Dermis microvascular lymphatic vessel endothelial cell (primary cell): ENCODE data around the gene MLLT3. TPM values are rescaled to one million over a fixed set of nuclear protein-coding genes. Genes with fewer than 3 reads are reported as not detected.

Experiments used
- DNase-seq, 2 donors: peaks; one replicate each; pipeline versions ENCODE4 v3.0.0 to v3.0.0-alpha.2; 2010; ENCODE audit warnings: low read depth in 2 of 2
- total RNA-seq: library from RNA; depleted of rRNA; stranded (reverse); fragments of >200 nt; gene quantifications from 2 replicates; pipeline ENCODE4 v1.2.1, GENCODE V29; 2014

MLLT3 gene
- total RNA-seq, 1 donor from 2014 or later: 1.9 TPM

DNA sequence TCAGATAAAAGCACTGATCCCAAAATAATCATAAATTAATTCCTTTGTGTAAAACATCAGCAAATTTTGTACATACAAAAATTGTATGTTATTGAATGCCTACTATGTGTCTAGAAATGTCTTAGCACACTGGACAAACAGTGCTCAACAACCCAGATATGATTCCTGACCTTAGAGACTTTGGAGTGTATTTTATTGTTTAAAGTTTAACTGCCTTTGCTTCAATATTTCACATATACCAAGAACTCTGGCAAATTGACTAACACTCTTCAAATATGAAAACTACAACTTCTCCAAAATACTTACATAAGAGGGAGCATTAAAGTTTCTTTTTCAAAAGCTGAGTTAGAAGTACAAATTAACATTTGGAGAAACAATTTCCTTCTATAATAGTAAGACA is 231.9 kb downstream of the MLLT3 start:
- DNase-seq: no peak

DNA sequence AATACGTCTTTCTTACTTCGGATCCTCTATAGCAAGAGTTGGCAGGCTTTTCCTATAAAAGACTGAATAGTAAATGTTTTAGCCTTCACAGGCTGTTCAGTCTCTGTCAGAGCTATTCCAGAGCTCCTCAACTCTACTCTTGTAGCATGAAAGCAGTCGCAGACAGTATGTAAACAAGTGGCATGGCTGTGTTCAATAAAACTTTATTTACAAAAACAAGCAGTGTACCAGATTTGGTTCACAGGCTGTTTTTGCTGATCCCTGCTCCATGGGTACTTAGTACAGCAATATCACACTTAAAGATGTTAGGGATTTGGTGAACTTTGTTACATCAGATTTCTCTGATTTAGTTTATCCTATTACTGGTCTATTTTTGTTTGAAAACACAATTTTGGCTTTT is 235.2 kb downstream of the MLLT3 start:
- no peak for DNase-seq

DNA sequence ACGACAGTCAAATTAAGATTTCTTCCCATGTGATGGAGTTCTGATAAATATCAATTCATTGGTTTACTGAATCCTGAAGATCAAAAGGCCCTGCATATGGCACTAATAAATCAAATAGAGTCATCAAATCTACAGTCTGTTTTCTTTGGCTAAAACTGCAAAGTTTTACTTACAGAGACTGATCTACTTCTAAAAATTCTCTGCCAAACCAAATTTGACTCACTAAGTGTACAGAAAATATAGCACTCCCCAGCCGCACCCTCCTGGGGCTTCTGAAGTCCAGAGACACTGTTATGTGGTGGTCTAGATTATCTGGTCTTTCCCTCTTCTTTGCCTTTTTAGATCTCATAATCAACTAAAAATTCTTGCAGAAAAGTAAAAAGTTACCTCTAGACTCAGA is 237.7 kb downstream of the MLLT3 start:
- DNase-seq: no peak

DNA sequence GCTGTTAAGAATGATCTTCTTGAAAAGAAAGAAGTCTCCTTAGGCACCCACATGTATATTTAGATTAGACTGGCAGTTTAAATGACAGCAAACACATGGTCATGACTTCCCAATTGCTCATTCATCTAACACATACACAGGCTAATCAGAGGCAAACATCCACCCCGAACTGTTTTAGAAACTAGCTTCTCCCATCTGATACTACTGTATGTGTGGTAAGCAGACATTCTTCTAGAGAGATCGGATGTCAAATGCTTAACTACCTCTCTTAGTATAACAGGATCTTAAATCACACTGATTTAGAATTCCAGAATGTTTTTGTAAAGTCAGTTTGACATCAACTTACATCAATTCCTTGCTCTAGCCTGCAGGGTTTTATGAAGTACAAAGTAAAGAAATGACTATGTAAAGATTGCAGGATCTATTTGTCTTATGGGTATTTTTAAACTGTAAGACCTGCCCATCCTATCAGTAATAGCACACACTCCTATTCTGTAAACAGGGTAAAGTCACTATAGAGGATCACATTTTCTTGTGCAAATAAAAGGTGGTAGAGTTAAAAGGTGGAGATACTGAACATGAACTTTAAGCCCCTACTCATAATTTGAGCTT is 239.7 kb downstream of the MLLT3 start:
- DNase-seq: no peak

DNA sequence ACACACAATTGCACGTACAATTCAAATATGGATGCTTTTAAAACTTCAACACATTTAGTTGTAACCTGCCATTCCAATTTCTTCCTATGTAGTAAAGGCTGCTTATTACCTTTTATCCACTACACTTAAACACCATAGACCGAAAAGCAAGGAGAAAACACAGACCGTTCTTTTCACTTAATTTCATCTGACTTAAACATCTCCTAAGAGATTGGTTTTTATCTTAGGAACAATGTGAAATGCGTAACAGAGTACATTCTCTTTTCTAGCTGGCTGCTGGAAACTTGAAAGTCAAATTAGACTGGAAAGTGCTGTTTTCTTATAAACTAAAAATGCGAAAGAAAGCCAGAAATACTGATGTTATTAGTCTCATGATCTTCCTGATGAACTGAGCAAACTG is 241.8 kb downstream of the MLLT3 start:
- no peak for DNase-seq

DNA sequence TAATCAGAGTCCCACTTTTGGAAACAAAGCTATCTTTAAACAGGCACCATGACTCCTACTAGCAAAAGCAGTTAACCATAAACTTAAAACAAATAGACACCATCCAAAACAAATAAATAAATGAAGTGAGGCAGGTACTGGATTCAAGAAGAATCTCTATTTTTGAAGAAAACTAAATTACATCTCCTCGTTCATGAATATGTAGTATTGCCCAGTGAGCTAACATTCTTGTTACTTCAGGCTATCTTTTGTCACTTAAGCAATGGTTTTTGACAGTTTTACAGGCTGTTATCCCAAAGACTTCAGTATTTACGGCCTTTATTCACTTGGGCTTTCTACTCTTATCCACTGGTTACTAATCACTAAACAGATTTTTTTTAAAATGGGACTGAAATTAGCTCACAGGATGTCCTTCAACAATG is 242.5 kb downstream of the MLLT3 start:
- DNase-seq: no peak

DNA sequence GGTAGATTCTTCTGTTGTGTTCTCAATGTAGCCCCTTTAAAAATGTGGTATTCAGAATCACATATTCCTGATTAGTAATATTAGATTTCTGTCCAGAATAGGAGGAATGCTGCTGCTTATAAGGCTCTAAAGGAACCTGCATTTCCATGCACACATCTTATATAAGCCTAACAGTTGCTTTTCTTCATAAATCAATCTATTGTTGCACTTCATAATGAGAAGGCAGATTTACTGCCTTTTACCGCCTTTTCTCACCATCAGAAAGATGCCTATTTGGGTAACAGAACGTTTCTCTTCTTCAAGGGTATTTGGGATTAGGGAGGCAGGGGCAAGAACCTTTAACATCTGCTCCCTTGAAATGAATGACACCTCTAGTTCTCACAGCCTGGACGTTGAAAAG is 243.4 kb downstream of the MLLT3 start:
- DNase-seq: no peak

DNA sequence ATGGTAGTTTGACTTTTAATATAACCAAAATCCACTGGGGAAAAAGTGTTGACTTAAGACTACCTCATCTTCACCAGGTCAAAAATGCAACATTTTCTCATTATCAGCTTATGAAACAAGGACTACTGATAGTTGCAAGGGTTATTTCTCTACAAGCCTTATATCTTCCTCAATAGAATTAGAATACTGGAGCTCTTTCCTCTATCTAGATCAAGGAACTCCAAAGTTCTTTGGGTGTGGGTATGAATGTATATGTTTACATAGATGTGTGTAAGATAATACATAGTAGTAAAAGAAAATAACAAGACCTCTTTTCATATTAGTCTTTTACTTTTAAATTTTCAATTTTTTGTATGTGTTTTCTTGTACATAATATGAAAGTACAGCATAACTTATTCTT is 244.5 kb downstream of the MLLT3 start:
- DNase-seq: no peak

DNA sequence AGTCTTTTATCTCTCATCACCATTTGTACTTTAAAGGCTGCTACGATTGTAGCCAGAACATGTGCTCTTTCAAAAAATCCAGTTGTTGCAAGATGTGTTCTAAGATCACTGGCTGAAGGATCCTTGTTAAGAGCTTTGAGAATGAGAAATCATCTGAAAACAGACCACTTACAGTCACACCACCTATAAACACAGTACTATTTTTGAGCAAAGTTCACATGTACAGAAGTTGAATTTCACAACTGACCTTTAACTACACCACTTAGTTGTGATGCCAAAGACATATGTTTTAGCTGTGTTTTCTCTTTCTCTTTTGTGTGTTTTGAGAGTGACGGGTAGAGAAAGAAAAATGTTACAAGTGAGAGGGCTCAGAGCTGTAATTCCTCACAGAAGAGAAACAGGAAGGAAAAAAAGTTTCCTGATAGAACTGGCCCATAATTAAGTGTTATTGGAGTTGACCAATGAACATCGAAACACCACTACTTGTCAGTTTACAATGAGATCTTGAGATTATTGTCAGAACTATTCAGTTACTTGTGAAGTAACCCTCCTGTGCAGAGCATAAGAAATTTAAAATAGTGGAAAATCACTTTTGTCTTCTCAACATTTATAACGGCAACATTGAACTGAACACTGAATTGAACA is 245.4 kb downstream of the MLLT3 start:
- no peak for DNase-seq

DNA sequence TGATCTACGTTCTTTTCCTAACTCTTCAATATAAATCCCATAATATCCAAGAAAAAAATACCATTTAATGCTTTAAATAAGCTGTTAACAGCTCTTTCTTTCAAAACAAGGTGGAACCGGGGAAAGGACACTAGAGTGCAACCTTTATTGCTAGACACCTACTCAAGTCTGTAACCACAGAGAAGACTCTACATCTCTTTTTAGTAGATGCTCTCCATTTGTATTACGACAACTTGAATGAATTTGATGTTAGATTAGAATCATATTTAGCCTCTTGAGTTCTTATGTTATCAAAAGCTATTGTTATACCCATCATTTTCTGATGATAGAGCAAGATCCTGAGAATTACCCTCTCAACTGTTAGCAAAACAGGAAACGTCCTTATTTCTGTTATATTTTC is 246.3 kb downstream of the MLLT3 start:
- DNase-seq: no peak

DNA sequence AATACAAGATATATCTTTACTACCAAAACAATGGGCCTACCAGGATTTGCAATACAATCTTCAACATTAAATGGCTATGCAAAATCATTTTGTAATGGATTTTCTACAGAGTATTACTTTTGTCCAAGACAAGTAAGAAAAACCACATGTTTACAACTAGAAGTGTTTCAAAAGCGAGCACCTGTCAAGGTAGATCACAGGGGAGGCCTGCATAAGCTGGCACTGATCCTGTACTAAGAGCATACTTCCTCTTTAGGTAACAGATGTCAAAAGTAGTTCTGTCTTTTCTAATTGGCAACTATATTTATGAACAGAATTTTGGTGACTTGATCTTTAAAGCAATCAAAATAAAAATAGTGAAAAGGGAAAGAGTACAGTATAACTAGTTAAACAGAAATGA is 249.0 kb downstream of the MLLT3 start:
- DNase-seq: no peak

DNA sequence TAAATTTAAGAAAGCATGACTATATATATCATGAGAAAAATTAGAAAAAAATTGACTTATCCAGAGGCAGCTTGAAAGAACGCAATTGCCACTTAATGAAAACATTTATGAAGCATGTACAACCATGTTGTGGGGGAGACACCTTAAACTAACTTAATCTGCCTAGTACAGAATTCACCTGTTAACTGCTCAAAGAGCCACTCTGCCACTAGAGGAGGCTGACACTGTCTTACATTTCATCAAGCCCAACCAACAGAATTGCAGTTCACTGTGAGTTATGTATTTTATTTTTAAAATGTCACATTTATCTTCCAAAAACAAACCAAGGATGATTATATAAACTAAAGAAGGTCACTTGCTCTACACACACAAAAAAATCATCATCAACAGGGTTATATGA is 252.9 kb downstream of the MLLT3 start:
- no peak for DNase-seq

DNA sequence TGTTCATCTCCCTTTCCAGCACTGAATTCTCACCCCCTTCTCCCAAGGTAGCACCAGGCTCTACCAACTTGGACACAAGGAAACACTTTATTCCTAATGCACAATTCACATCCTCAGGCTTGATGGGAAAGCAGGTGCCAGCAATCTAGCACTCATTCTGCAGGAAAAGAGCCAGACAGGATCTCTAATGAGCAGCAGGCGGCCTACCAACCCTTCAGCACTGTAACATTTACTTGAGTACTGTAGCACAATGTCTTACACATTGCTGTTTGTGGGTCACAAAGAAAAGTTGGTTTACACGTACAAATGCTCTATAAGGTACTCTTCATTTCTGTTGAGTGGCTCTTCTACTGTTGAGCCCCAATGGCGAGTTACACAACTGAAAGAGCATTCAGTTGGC is 254.4 kb downstream of the MLLT3 start:
- no peak for DNase-seq

DNA sequence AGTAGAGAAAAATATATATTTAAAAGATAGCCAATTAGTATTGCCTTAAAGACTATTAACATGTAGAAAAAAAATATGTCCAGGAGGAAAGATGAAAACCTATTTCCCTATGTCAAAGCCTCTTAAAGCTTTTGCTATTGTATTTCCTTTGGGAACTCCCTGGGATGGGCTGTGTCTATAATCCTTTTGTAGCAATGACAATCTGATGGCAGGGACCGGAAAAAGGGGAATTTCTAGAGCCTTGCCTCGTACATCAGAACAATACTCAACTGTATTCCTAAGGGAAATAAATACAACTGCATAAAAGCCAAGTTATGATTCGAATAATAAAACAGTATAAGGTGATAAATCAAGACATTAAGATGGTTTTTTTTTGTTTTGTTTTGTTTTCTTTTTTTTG is 257.3 kb downstream of the MLLT3 start:
- peak; percentile 14 to 53 for DNase-seq

DNA sequence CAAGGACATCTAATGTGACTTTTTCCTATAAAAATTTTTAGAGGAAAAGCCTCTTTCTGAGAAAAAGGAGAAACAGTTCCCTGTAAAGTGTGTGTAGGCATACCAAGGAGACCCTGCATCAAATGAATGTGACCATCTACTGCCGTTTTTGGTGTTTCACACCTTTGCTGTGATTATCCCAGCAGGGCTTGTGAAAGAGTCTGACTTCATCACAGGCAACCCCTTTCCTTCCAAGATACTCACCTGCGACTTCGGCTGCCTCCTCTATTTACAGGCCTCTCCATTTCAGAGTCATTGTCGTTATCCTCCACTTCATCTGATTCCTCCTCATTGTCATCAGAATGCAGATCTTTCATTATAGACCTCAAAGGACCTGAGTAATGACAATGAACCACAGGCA is 259.1 kb downstream of the MLLT3 start:
- DNase-seq: no peak

DNA sequence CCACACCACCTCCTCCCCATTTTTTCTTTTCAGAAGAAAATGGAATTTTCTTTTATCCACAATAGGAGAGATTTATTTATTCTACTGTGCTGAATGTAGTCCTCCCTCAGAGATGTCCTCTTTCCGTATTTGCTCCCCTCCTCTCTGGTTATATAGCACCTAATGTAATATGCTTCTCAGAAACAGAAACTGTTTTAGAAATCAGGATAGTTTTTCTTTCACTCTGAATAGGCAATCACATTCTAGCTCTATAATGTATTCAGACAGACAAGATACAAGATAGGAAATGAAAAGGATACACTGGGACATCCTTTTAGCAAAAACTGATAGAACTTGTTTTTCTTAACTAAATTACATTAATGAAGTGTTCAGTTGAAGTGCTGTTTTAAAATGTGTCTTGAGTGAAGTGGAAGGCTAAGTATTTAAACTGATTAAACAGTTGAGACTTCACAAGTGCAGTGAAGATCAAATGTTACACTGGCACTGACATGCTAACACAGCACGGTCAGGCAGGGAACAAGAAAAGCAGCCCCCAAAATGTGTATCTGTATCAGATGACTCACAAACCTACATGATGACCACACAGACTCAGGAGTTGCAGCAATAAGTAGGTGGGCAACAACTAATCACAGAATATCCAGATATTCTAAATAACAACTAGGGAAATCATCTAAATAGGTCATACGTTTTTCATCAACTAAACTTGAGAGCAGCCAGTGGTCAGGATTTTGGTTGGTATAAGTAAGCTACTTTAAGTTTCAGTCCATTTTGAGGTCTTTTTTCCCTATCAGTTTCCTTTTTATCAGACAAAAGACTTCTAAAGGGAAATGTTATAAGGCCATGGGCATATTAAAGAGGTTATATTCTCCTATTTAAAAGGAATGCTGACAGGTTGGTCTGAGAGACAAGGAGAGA is 260.4 kb downstream of the MLLT3 start:
- DNase-seq: no peak

DNA sequence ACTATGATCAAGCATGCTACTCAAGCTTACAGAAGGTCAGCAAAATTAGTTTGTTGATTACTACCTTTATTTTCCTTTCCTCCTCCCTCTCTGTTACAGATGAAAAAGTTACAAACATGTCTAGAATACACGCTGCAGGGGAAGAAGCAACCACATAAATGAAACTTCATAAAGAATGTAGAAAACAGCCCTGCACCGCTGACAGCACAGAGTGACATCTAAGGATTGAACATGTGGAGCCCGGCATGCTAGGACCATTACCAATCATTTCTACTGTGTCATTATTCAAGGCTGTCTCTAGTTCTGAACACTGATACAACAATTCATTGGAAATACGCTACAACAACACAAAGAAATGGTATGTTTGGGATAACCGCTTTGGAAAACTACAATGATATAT is 261.1 kb downstream of the MLLT3 start:
- no peak for DNase-seq

DNA sequence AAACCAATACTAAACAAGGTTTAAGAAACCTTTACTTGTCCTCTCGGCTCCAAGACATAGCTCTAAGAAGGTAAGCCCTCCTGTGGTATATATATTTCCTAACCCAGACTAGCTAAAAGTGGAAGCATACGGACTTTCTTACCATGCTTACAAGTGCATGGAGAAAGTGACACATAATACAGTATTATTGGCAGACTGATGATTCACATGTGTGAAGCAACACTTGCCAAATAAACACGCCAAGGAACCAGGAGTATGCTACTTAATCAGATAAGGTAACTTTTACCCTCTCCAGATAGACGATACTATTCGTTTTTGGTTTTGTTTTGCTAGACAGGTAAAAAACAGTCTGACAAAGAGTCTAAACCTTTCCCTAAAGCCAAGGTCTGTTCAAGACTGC is 264.1 kb downstream of the MLLT3 start:
- no peak for DNase-seq

DNA sequence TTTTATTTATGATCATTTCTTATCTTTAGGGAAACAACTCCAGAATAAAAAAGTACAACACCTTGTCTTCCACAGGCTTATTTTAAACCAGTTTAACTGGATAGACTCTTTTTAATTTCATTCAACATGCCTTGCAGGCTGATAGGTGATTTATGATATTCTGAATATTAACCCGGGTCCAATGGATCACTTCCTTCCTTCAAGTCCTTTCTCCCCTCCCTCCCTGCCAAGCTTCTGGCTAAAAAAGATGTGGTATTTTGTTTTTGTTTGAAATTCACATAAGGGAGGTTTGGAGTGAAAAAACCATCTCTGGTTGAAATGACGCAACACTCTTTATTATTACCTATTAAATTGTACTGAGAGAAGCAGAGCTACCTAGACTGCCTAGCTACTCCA is 265.3 kb downstream of the MLLT3 start:
- DNase-seq: peak in 1 of 2 donors; percentile 49

DNA sequence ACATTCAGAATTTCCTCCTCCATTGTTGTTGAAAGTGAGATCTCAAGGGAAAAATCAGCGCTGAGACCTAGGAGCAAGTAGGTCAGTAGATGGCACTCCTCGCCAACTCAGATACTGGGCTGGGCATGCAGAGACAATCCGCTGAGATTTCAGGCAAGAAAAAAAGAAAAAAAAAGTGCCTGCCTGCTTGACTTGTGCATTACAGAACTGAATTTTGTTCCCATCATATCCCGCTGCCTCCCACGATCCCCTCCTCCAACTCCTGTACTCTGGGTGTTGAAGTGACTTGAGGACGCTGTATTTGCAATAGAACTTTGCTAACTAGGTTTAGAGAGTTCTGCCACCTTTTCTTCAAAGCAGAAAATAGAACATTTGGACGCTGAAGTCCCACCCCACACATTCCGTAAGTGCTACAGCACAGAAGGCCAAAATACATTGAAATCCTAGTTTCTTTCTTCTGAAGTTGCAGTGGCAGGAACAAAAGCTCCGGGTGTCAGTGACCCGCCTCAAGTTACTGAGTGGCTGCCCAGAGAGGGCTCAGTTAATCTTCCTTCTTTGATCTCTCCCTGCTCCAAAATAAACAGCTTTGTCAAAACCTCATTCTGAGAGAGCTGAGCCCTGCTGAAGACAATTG is 265.8 kb downstream of the MLLT3 start:
- peak; percentile 75 to 89 for DNase-seq

DNA sequence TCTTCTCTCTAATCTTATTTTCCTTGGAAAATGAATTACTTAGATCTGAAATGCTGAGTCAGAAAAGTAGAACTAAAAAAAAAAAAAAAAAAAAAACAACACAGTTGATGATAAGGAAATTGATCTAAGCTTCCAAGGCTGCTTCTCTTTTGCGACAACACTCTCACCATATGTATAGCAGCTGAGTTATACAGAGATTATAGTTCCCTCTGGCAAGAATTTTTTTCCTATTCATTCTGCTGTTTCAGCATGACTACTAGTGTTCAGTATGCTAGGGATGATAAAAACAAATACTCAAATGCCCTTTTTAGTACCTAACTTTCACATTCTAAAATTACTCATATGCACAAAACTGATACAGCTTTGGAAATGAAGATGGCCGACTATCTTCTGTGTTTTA is 267.3 kb downstream of the MLLT3 start:
- no peak for DNase-seq

DNA sequence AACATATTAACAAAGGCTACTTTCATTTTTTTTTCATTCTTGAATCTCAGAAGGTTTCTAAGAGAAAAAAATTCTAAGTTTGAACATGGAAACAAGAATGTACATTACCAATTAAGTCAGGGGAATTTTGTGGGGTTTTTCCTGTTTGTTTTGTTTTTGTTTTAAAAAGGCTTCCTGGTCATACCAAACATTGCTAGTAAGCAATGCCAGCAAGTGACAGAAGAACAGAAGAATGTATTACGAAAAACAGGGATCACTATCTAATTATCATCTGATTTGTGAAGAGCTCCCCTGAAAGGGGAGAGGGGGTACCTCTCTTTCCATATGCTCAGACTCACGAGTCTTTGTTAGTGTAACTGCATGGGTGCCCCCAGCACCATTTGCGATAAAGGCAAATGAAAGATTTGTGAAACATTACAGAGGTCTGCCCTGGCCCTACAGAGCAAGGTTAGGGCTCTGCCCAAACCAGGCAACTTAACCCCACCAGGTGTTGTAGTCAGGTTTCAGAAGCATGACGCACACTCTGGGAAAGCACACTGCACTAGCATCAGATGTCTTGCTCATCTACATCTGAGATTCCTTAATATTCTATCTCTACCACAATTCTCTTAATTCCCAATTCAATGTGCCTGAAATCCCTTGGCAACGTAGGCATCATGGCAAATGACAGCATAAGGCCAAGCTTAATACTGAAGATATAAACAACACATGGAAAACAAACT is 268.2 kb downstream of the MLLT3 start:
- DNase-seq: no peak
